T1000 (cell line): ENCODE data around the gene ADARB2.

Experiments used
- DNase-seq: peaks from one replicate; lab custom pipeline; 2025; ENCODE audit warnings: mixed read lengths; lab: John Stamatoyannopoulos, UW

The ADARB2 gene

DNA sequence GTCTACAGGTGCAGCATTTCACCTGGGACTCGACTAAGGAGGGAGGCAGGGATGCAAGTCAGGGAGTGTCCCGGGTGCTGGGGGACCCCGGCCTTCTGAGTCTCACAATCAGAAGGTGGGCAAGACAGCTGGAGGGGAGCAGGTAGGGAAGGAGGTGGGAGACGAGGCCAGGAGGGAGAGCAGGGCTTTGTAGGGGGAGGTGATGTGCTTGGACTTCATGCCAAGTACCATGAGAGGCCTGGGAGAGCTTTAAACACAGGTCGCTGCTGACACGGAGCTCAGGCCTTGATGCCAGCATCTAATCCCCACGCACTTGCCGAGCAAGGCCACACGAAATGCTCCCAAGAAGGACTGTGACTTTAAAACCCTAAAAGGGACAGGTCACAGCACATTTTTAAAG is 244.7 kb downstream of the ADARB2 start:
- DNase-seq = no peak

DNA sequence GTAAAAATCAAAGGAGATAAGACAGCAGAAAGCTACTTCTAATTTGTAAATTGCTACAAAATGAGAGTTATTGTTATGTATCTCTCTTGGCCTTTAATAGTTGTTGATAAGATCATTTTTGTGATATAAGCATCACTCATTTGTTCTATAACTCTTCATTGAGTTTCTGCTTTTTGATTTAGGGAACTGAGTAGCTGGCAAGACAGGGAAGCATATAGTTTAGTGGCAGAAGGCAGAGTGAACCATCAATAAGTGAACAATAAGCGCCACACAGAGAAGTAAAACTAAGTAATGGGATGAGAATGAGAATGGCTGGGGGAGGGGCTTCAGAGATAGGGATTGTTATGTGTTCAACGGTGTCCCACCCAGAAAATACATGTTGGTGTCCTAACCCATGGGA is 245.4 kb downstream of the ADARB2 start:
- no peak for DNase-seq

DNA sequence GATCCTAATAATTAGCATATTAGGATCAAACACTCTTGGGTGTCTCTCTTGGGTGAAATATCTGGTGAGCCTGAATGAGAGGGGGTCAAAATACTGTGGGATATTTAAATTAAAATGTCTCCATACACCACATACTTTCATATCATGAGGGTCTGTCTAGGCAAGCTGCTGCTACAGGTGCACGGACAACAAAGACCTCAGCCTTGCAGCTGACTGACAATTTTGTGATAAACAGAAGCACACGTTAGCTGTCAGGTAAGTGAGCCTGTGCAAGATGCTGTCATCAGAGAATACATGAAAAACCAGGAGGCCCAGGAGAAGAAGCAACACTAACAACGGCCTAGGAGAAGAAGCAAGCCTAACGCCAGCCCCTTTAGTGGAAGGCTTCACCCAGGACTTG is 247.5 kb downstream of the ADARB2 start:
- no peak for DNase-seq

GRCh38 chr10:1488970-1489548 is 248.3 kb downstream of the ADARB2 start:
- no peak for DNase-seq

GRCh38 chr10:1486841-1487687 is 250.3 kb downstream of the ADARB2 start:
- DNase-seq = no peak

DNA sequence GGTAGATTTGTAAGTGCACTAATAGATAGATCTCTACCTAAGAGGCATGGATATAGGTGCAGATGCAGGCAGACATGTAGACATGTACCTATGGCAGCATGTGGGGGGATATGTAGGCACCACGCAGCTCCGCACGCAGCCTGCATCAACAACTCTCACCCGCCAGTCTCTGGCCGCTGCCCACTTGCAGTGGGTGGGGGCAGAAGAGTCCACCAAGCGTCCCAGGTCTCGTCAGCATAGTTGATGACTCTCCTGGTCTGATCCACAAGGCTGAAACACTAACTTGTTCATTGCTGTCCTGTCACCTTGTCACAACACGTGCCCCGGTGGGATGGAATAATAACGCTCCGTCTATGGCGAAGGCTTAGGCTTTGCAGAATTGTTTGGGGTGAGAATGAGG is 252.0 kb downstream of the ADARB2 start:
- DNase-seq = no peak

DNA sequence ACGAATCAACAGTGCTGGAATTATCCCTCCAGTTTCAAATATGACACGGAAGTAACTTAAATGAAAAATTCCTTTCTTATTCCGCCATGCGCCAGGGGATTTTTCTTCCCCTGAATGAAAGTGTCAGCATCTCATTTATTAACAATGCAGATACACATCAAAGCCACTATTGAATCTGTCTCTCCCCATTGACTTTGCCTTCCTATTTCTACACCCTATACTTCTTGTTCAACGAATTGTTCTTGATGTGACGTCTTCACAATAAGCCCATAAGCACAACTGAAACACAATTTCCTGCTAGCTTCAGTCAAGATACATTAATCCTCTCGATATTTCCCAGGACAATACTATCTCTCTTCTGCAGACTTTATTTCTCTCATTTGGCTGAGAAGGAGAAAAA is 253.5 kb downstream of the ADARB2 start:
- no peak for DNase-seq

DNA sequence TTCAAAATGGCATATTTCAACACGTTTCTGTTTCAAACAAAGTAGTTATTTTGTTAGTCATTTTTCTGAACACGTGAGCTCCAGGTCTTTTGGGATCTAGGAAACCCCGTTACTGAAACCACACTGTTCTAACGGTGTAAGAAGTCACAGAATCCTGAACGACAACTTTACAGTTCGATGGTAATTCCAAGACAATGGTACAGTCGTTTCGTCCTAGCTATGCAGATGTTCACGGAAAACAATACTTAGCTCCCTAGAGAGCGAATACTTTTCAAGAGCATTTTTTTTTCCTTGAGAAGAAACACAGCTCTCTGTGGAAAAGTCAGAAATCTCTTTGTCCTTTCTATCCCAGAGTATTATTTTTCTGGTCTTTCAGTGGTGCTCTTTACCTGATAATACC is 254.1 kb downstream of the ADARB2 start:
- DNase-seq = no peak

DNA sequence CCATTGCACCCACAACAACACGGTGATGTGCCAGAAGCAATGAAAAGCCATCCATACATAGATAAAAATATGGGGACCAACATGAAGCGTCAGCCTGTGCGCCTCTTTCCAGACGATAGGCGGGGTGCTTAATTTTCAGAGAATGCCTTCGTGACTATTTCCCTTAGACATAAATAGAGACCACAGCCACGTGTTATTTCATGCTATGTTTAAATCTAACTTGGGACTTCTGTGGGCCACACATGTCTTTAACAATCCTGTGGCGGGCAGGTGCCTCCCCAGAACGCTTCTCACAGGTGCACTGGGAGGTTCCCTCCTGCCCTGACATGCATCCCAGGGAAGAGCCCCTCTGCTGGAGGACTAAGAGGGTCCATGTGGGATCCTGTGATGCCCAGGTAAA is 259.7 kb downstream of the ADARB2 start:
- DNase-seq = no peak

DNA sequence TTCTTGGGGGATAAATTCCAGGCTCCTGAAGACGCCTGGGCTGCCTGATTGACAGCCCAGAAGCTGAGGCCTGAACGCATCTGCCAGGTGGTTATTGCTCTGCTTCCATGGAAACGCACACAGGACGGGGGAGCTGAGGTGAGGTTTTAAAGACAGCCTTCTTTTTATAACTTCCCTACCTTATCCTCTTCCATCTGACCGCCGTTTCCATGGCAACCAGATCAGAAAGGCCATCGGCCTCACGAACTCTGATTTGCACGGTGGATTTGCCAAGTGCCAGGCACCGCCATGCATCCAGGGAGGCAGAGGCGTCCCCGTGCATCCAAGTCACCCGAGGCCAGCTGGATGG is 260.9 kb downstream of the ADARB2 start:
- DNase-seq = no peak

- DNase-seq = no peak
These were observed 261.4 kb downstream of the ADARB2 start for GRCh38 chr10:1475771-1476454.

- DNase-seq = no peak
These were observed 262.2 kb downstream of the ADARB2 start for GRCh38 chr10:1475098-1475591.

DNA sequence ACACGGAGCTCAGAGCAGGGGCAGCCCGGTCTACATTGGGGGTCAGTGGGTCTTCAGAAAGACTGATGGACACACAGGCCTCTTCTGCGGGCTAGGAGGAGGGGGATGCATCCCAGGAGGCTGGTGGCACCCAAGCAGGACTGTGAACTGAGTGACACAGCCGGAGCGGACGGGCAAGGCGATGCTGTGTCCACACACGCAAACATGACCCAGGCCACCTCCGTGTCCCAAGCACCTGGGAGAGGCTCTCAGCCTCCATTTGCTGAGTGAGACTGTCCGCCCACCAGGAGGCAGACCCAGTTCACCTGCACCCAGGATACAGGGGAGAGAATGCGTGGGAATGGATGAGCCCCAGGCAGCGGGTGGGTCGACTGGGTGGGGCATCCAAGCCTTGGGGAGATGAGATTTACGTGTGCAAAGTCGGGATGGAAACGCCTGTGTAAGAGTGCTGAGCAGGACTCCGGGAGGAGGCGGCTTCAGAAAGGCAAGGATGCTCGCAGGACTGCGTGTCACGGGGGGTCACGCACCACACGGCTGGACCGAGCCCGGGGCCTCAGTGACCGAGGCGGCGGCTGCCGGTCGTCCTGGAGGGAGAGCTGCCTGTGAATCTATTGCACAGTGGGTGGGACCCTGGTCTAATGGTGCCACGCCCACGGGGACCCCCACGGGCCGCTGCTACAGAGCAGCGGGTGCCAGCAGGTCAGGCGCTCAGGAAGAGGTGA is 262.8 kb downstream of the ADARB2 start:
- no peak for DNase-seq

DNA sequence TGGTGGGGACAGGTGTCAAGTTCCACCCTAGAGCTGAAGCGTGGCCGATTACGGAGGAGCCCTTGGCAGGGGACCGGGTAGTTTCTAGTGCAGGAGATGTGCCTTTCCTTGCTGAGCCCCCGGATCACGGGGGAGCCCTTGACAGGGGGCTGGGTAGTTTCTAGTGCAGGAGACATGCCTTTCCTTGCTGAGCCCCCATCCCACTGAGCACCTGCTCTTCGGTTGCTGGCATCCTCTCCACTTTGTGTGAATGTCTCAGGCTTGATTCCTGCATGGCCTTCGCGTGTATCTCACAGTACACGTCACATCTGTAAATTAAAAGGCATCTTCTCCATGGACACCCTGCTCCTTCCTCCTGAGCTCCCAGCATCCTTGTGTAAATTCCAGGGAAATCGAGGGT is 263.5 kb downstream of the ADARB2 start:
- no peak for DNase-seq

- DNase-seq = no peak
These were observed 265.0 kb downstream of the ADARB2 start for GRCh38 chr10:1472178-1472958.

GRCh38 chr10:1468811-1469210 is 268.5 kb downstream of the ADARB2 start:
- DNase-seq = no peak

DNA sequence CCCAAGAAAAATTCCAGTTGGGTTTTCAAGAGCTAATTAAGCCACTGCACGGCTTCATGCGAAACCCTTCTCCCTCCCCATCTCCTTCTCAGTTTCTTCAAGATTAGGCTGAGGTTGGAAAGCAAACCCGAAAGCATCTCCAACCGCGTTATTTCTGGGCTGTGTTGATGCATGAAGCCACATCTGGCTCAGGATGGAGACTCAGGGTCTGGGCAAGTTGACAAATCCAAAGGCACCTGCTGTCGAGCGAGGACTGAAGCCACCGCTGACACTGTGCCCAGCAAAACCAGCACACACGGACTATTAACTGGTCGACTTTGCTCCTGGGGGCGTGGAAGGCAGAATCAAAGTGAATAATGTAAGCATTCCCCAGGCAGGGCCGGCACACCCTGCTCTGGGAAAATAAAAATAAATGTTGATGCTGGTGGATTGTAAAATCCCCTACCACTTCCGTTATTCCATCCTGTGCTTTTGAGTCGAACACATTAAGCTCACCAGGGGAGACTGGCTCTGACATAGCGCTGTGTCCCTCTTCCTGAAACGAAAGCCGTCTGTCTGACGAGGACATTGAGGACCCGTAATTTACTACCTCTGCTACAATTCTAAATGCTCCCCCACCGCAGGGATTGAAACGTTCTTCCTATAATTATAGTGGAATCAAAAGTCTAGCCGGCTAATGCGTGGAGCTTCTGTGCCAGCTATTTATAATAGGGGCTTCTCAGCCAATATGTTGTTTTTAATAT is 269.8 kb downstream of the ADARB2 start:
- no peak for DNase-seq

DNA sequence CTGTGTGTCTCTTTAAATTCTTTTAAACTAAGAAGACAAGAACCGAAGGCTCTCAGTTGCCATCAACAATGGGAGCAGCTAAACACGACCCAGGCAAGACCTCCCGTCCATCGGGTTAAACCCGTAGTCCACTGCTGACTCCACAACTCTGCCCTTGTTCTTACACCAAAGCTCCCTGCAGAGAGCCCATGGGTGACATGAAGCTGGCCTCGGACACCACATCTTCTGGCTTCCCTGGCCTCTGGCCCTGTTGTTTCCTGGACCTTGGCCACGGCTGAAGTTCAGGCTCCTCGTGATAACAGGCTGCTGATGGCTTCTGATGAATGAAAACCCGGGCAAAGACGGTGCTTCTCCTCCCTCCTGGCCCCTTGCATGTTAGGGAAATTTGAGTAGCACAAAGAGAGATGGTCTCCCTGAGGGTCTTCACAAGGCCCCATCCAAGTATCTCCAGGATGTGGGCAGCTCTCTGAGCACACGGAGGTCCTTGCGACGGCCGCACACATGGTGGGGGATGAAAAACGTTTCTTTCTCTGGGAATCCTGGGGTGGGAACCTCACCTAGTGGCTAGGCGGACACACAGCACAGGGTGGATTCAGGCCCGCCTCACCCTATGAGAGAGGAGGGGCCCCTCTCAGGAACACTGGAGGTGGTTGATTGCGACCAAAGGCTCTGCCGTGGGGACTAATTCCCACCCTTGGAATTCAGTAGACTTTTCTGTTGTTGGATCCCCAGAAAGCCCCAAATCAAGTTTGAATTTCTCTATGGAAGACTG is 271.1 kb downstream of the ADARB2 start:
- DNase-seq = no peak

DNA sequence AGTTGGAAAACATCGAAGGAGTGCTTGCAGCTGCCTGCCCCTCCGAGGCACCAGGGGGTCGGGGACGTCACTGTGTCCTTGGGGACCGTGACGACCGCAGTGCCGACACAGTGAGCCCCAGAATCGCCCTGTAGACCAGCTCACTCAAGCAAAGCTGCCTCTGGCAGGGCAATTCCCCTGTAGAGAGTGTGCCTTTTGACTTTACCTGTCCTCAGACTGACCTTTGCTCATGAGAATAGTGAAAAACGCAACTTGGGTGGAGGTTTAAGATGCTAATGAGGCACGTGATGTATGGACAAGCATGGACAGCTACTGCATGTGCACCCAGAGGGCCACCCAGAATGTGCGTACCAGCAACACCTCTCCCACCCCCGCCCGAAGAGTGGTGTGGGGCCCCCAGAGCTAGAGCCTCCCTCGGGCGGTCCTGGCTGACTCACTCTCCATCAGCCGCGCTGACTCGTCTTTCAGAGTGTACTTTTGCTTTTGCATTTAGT is 271.9 kb downstream of the ADARB2 start:
- no peak for DNase-seq

GRCh38 chr10:1464881-1465417 is 272.4 kb downstream of the ADARB2 start:
- DNase-seq = no peak
